ENCODE data around the gene ESRRA. TPM values are rescaled to one million over a fixed set of nuclear protein-coding genes. Genes with fewer than 3 reads are reported as not detected.

ESRRA gene
- total and polyA plus RNA-seq, 2 of the 8 experiments (the other 6 are each of a cell fraction or from before 2014, with no cell fraction given): 18.2 to 37.0 TPM

GRCh38 chr11:64284962-64285884, 20.1 kb upstream of the ESRRA start, which contains the start of gene GPR137 (continued):
- no peak for TF ChIP-seq MAX (IDR thresholded peaks at IDR 0.05)
- peak; percentile 36; the same call in 1 of the 2 replicates for TF ChIP-seq RBBP5 (IDR thresholded peaks at IDR 0.05; ENCODE audit: borderline replicate concordance, low read depth, low read length)
- no peak for TF ChIP-seq SRF (IDR thresholded peaks at IDR 0.05; ENCODE audit: low read depth, low read length)
- TF ChIP-seq ASH2L (IDR thresholded peaks at IDR 0.05; ENCODE audit: low read length): peak; percentile 63
- no peak; a peak in 1 of 4 replicates for TF ChIP-seq RAD21 (IDR thresholded peaks at IDR 0.05 in 1 of 2, conservative IDR thresholded peaks at IDR 0.05 in 1 of 2; ENCODE audit: low read depth in 2 of 2, low read length in 2 of 2)
- TF ChIP-seq MAFK (IDR thresholded peaks at IDR 0.05; ENCODE audit: low read depth, low read length): no peak
- TF ChIP-seq KDM1A (IDR thresholded peaks at IDR 0.05; ENCODE audit: borderline replicate concordance, low read length): no peak
- no peak for TF ChIP-seq CEBPB (IDR thresholded peaks at IDR 0.05; ENCODE audit: low read depth, low read length)
- no peak for TF ChIP-seq RFX5 (IDR thresholded peaks at IDR 0.05; ENCODE audit: borderline replicate concordance, low read depth, low read length)
- no peak for TF ChIP-seq TCF12 (IDR thresholded peaks at IDR 0.05; ENCODE audit: low read depth, low read length)
- no peak for TF ChIP-seq E2F6 (IDR thresholded peaks at IDR 0.05)
- TF ChIP-seq JUND (IDR thresholded peaks at IDR 0.05; ENCODE audit: low read length): no peak
- no peak for TF ChIP-seq CTCF (IDR thresholded peaks at IDR 0.05; ENCODE audit: control extremely low read depth in 1 of 3, insufficient read depth in 1 of 3, low read depth in 1 of 3, low read length in 3 of 3)
- TF ChIP-seq BRCA1 (IDR thresholded peaks at IDR 0.05; ENCODE audit: low read depth, low read length): no peak
- TF ChIP-seq EZH2 (IDR thresholded peaks at IDR 0.05; ENCODE audit: low read depth, low read length, severe bottlenecking): no peak
- TF ChIP-seq HDAC2 (IDR thresholded peaks at IDR 0.05; ENCODE audit: borderline replicate concordance in 1 of 2, low read depth in 2 of 2, low read length in 2 of 2): no peak
